Dedifferentiated amniotic fluid mesenchymal stem cell (primary cell): ENCODE measurements around the gene VPS13D.

Source experiments
- DNase-seq: peaks from one replicate; pipeline ENCODE4 v3.0.0-alpha.2; 2016; ENCODE audit errors: extremely low spot score

Gene VPS13D

GRCh38 chr1:12491656-12492055, 261.8 kb downstream of the VPS13D start:
- DNase-seq: peak; percentile 55

GRCh38 chr1:12495725-12496124, 265.9 kb downstream of the VPS13D start:
- no peak for DNase-seq

- no peak for DNase-seq
These were observed 266.5 kb downstream of the VPS13D start for GRCh38 chr1:12496154-12496961.

GRCh38 chr1:12499539-12500240, 269.9 kb downstream of the VPS13D start:
- DNase-seq: no peak

GRCh38 chr1:12501661-12502060, 271.8 kb downstream of the VPS13D start:
- no peak for DNase-seq

GRCh38 chr1:12502336-12503109, 272.7 kb downstream of the VPS13D start:
- DNase-seq: no peak

- DNase-seq: no peak
These were observed 273.9 kb downstream of the VPS13D start for GRCh38 chr1:12503709-12504108.

GRCh38 chr1:12504601-12505000, 274.8 kb downstream of the VPS13D start:
- no peak for DNase-seq

- no peak for DNase-seq
These were observed 275.4 kb downstream of the VPS13D start for GRCh38 chr1:12505231-12505630.

- no peak for DNase-seq
These were observed 275.9 kb downstream of the VPS13D start for GRCh38 chr1:12505639-12506280.

GRCh38 chr1:12506281-12507280, 276.8 kb downstream of the VPS13D start:
- no peak for DNase-seq

- DNase-seq: no peak
These were observed 277.8 kb downstream of the VPS13D start for GRCh38 chr1:12507631-12508030.

GRCh38 chr1:12508849-12509248, 279.0 kb downstream of the VPS13D start:
- no peak for DNase-seq

GRCh38 chr1:12511128-12511484, 281.3 kb downstream of the VPS13D start:
- no peak for DNase-seq

- no peak for DNase-seq
These were observed 282.0 kb downstream of the VPS13D start for GRCh38 chr1:12511516-12512468.

GRCh38 chr1:12513181-12513580, 283.4 kb downstream of the VPS13D start:
- no peak for DNase-seq

- DNase-seq: no peak
These were observed 284.8 kb downstream of the VPS13D start for GRCh38 chr1:12514590-12514989.

GRCh38 chr1:12515234-12515633, 285.4 kb downstream of the VPS13D start:
- DNase-seq: no peak

GRCh38 chr1:12516741-12517140, 286.9 kb downstream of the VPS13D start:
- no peak for DNase-seq
